ENCODE data around the gene AK3. TPM values are rescaled to one million over a fixed set of nuclear protein-coding genes. Genes with fewer than 3 reads are reported as not detected.
"Not testable (repeated sequence)": the region's sequence is repeated elsewhere in the genome, so short reads cannot be mapped to it uniquely, and the experiment has no call there.

The AK3 gene
- total and polyA plus RNA-seq, 5 donors: 91.3 to 153 (median 119) TPM

- Histone ChIP-seq H3K4me3 (ENCODE audit: low read length) (no peak overlapping the region), H3K27me3 (ENCODE audit: control insufficient read depth, insufficient read depth) (no peaks in the 10 kb centered on the region), H3K4me1 (ENCODE audit: control insufficient read depth, insufficient read depth, low read length) (peaks cover 4% of the 10 kb centered on the region), H3K27ac (ENCODE audit: low read length) (no peak overlapping the region), H3K9me3 (ENCODE audit: control insufficient read depth, low read length) (no peaks in the 10 kb centered on the region)
- 100% methylated on average over 1 of the region's 1 CpG for WGBS
- intact Hi-C loops (cut with DNase I): loop anchor here in 1 of 4 donors (10.0 kb wide), 1 partner anchor 67 kb away; no protein-coding TSS in a partner anchor
- no peak for ATAC-seq
- no peak for DNase-seq
Observed at GRCh38 chr9:4667681-4668080, 73.3 kb downstream of the AK3 start.

DNA sequence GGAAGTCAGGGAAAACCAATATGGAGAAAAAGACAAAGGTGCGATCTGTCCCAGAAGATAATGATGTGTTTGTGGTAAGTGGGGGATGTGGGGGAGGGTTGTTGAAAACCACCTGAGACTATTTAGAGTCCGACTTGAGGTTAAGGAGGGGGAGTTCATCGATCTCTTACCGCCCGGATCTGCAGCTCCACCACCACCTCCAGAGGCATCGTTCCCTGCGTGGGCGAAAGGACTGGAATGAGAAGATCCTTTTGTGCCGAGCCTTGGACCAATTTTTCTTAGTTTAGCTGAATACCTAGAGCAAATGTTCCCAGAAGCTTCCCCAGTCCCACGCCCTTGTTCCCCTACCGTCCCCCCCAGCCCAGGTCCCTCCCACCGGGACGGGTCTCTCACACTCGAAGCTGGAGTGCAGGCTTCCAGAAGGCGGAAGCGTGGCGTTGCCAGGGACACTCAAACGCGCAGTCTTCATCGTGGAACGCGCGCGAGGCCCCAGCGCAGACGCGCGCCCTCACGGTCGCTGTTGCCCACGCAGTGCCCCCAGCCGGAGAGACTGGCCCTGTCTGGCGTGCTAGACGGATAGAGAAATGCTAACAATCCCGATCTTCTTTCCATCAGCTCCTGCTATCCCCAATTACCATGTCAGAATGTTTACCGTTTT is 74.8 kb downstream of the AK3 start, which contains the start of gene SPATA6L:
Gene SPATA6L, minus strand, starts transcription at position 439 of the 658 bp plus-strand sequence. Its CDS starts 230 bp downstream, at position 209.
- WGBS: 1% methylated on average over 36 of the region's 36 CpGs
- intact Hi-C loops (cut with DNase I): loop anchor here in 1 of 4 donors (10.0 kb wide), 1 partner anchor 69 kb away; no protein-coding TSS in a partner anchor
- peaks cover 4% of the 10 kb centered on the region for H3K4me1 ChIP-seq (ENCODE audit: control insufficient read depth, insufficient read depth, low read length)

GRCh38 chr9:4665357-4665756 is 75.6 kb downstream of the AK3 start:
- WGBS: 63% methylated on average over 2 of the region's 2 CpGs
- DNase-seq (no peak), ATAC-seq (peak in 1 of 2 donors; percentile 66)
- peaks cover 4% of the 10 kb centered on the region for H3K4me1 ChIP-seq (ENCODE audit: control insufficient read depth, insufficient read depth, low read length)
- no peak overlapping the region for H3K27ac ChIP-seq (ENCODE audit: low read length)
- intact Hi-C loops (cut with DNase I): loop anchor here in 1 of 4 donors (10.0 kb wide), 1 partner anchor 69 kb away; no protein-coding TSS in a partner anchor
- no peaks in the 10 kb centered on the region for H3K27me3 ChIP-seq (ENCODE audit: control insufficient read depth, insufficient read depth)
- H3K9me3 ChIP-seq (ENCODE audit: control insufficient read depth, low read length): no peaks in the 10 kb centered on the region
- H3K4me3 ChIP-seq (ENCODE audit: low read length): no peak overlapping the region

More for the DNA sequence above, 74.8 kb downstream of the AK3 start, which contains the start of gene SPATA6L:
- H3K27me3 ChIP-seq (ENCODE audit: control insufficient read depth, insufficient read depth): no peaks in the 10 kb centered on the region
- ATAC-seq (peak; percentile 81), DNase-seq (peak; percentile 80 to 92 (median 88))
- no peak within 1 kb of the TSS for H3K27ac ChIP-seq (ENCODE audit: low read length)
- no peaks in the 10 kb centered on the region for H3K9me3 ChIP-seq (ENCODE audit: control insufficient read depth, low read length)
- H3K4me3 ChIP-seq (ENCODE audit: low read length): peak within 1 kb of the TSS; percentile 60

DNA sequence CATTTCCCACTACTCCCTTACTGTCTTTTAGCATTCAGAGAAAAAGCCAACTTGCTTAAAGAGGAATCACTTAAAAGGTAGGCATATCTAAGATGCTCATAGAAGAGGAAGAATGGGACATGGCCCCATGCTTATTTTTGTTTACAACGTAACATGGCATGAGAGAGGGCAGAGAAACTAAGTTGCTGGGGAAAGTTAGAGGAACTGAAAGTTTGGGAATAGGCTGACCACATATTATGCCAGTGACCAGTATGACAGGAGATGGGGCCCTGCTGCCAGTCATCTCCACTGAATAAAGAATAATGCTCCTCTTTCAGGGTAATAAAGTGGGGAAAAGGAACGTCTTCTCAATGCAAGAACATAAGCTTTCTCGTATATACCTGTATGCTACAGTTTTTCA is 77.0 kb downstream of the AK3 start:
- H3K27me3 ChIP-seq (ENCODE audit: control insufficient read depth, insufficient read depth): no peaks in the 10 kb centered on the region
- DNase-seq: no peak
- ATAC-seq: no peak
- intact Hi-C loops (cut with DNase I): loop anchor here in 1 of 4 donors (10.0 kb wide), 1 partner anchor 71 kb away; no protein-coding TSS in a partner anchor
- WGBS: 86% methylated on average over 3 of the region's 3 CpGs
- H3K27ac ChIP-seq (ENCODE audit: low read length): no peak overlapping the region
- peaks cover 4% of the 10 kb centered on the region for H3K4me1 ChIP-seq (ENCODE audit: control insufficient read depth, insufficient read depth, low read length)
- H3K4me3 ChIP-seq (ENCODE audit: low read length): no peak overlapping the region
- no peaks in the 10 kb centered on the region for H3K9me3 ChIP-seq (ENCODE audit: control insufficient read depth, low read length)

DNA sequence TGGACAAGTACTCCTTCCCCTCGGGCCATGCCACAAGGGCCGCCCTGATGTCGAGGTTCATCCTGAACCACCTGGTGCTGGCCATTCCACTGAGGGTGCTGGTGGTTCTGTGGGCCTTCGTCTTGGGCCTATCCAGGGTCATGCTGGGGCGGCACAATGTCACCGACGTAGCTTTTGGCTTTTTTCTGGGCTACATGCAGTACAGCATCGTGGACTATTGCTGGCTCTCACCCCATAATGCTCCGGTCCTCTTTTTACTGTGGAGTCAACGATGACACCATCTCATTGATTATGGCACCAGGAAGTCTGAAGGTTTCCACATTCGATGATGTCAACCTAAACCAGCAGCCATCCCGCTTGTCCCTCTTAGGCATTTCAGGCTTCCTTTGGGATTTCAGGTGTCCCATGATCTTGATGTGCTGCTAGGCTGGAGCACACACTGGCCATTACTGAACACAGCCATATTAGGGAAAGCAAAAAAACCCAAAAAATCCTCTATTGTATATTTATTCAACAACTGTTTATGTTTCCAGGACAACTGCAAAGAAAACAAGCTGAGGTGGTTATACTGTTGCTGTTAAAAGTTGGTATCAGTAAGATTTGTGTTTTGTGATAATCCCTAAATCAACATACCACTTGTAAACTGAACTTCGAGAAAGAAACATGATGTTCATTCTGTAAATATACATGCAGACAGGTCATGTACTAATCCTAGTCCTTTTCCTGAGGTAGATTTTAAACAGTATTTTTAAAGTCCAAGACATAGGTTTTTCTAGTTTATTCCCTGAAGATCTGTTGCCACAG is 77.8 kb downstream of the AK3 start:
- Histone ChIP-seq H3K4me1 (ENCODE audit: control insufficient read depth, insufficient read depth, low read length) (peaks cover 4% of the 10 kb centered on the region), H3K4me3 (ENCODE audit: low read length) (peak overlapping the region; percentile 82), H3K27me3 (ENCODE audit: control insufficient read depth, insufficient read depth) (no peaks in the 10 kb centered on the region), H3K9me3 (ENCODE audit: control insufficient read depth, low read length) (no peaks in the 10 kb centered on the region), H3K27ac (ENCODE audit: low read length) (no peak overlapping the region)
- peak; percentile 2 for ATAC-seq
- intact Hi-C loops (cut with DNase I): loop anchor here in 1 of 4 donors (10.0 kb wide), 1 partner anchor 72 kb away; no protein-coding TSS in a partner anchor
- no peak for DNase-seq
- 60% methylated on average over 13 of the region's 13 CpGs for WGBS

- peaks cover 4% of the 10 kb centered on the region for H3K4me1 ChIP-seq (ENCODE audit: control insufficient read depth, insufficient read depth, low read length)
- ATAC-seq (peak; percentile 95 to 96), DNase-seq (peak; percentile 90 to 95 (median 94))
- WGBS: 4% methylated on average over 70 of the region's 70 CpGs
- H3K9me3 ChIP-seq (ENCODE audit: control insufficient read depth, low read length): no peaks in the 10 kb centered on the region
- H3K27ac ChIP-seq (ENCODE audit: low read length): peak within 1 kb of the TSS; percentile 58
- H3K27me3 ChIP-seq (ENCODE audit: control insufficient read depth, insufficient read depth): no peaks in the 10 kb centered on the region
- peak within 1 kb of the TSS; percentile 82 for H3K4me3 ChIP-seq (ENCODE audit: low read length)
- intact Hi-C loops (cut with DNase I): loop anchor here in 1 of 4 donors (10.0 kb wide), 1 partner anchor 72 kb away; no protein-coding TSS in a partner anchor
Observed at GRCh38 chr9:4662108-4662988, 78.7 kb downstream of the AK3 start, which contains the start of gene PLPP6. Gene PLPP6 (plus strand): TSS chr9:4662294. CDS start chr9:4662376, 82 bp downstream.

GRCh38 chr9:4661611-4662010 is 79.4 kb downstream of the AK3 start:
- intact Hi-C loops (cut with DNase I): loop anchor here in 1 of 4 donors (10.0 kb wide), 1 partner anchor 73 kb away; no protein-coding TSS in a partner anchor
- H3K4me1 ChIP-seq (ENCODE audit: control insufficient read depth, insufficient read depth, low read length): peaks cover 4% of the 10 kb centered on the region

GRCh38 chr9:4661165-4661564 is 79.8 kb downstream of the AK3 start:
- ATAC-seq: no peak
- H3K4me3 ChIP-seq (ENCODE audit: low read length): no peak overlapping the region

More at GRCh38 chr9:4661611-4662010, 79.4 kb downstream of the AK3 start:
- Histone ChIP-seq H3K27me3 (ENCODE audit: control insufficient read depth, insufficient read depth) (no peaks in the 10 kb centered on the region), H3K27ac (ENCODE audit: low read length) (no peak overlapping the region), H3K4me3 (ENCODE audit: low read length) (peak overlapping the region; percentile 82), H3K9me3 (ENCODE audit: control insufficient read depth, low read length) (no peaks in the 10 kb centered on the region)
- DNase-seq (no peak), ATAC-seq (no peak)
- 13% methylated on average over 5 of the region's 5 CpGs for WGBS

GRCh38 chr9:4660665-4661064 is 80.3 kb downstream of the AK3 start:
- DNase-seq; H3K27ac ChIP-seq (ENCODE audit: low read length); ATAC-seq; H3K4me1 ChIP-seq (ENCODE audit: control insufficient read depth, insufficient read depth, low read length); H3K27me3 ChIP-seq (ENCODE audit: control insufficient read depth, insufficient read depth); H3K4me3 ChIP-seq (ENCODE audit: low read length); H3K9me3 ChIP-seq (ENCODE audit: control insufficient read depth, low read length): not testable (repeated sequence)
- WGBS: 92% methylated on average over 4 of the region's 5 CpGs
- intact Hi-C loops (cut with DNase I): loop anchor here in 1 of 4 donors (10.0 kb wide), 1 partner anchor 74 kb away; no protein-coding TSS in a partner anchor

More at GRCh38 chr9:4661165-4661564, 79.8 kb downstream of the AK3 start:
- DNase-seq: no peak
- intact Hi-C loops (cut with DNase I): loop anchor here in 1 of 4 donors (10.0 kb wide), 1 partner anchor 74 kb away; no protein-coding TSS in a partner anchor
- H3K9me3 ChIP-seq (ENCODE audit: control insufficient read depth, low read length): no peaks in the 10 kb centered on the region
- WGBS: 95% methylated on average over 1 of the region's 1 CpG
- H3K27ac ChIP-seq (ENCODE audit: low read length): no peak overlapping the region
- H3K27me3 ChIP-seq (ENCODE audit: control insufficient read depth, insufficient read depth): no peaks in the 10 kb centered on the region
- H3K4me1 ChIP-seq (ENCODE audit: control insufficient read depth, insufficient read depth, low read length): peaks cover 4% of the 10 kb centered on the region

All from right cardiac atrium (tissue), 5 donors.